ENCODE measurements around the gene CCNI2. TPM values are rescaled to one million over a fixed set of nuclear protein-coding genes. Genes with fewer than 3 reads are reported as not detected.

CCNI2 gene
- total RNA-seq, 1 donor from 2014 or later, result 1.4 TPM

- Mint-ChIP-seq H3K27me3 (peaks cover 10% of the 10 kb centered on the region), H3K9me3 (no peaks in the 10 kb centered on the region), H3K36me3 (no peaks in the 10 kb centered on the region), H3K4me1 (ENCODE audit: unreplicated experiment) (peaks cover 29% of the 10 kb centered on the region), H3K27ac (no peak overlapping the region), H3K4me3 (peak overlapping the region; percentile 59)
- no peak for TF ChIP-seq CTCF (conservative IDR thresholded peaks at IDR 0.05)
- no peak for DNase-seq (ENCODE audit: extremely low spot score, unreplicated experiment)
Measured at GRCh38 chr5:132773601-132774355, 26.6 kb downstream of the CCNI2 start.

DNA sequence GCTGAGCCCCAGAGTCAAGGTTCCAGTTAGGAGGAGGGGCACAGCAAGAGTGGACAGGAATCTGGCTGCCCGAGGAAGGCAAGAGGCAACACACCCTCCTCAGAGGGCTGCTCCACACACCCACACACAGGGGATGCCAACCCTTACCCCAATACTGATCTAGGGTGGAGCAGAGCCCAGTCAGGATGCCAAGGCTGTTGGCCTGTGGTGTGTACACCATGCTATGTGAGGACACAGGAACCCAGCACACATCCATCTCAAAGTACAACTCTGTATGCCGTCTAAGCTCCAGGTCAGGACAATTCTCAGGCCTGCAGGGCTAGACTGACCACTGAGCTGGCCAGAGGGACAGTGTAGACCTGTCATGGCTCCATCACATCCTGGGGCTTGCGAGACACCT is 27.2 kb downstream of the CCNI2 start:
- Mint-ChIP-seq H3K27me3 (peaks cover 15% of the 10 kb centered on the region), H3K27ac (no peak overlapping the region), H3K36me3 (no peaks in the 10 kb centered on the region), H3K4me1 (ENCODE audit: unreplicated experiment) (peaks cover 29% of the 10 kb centered on the region), H3K9me3 (no peaks in the 10 kb centered on the region), H3K4me3 (peak overlapping the region; percentile 80)
- no peak for DNase-seq (ENCODE audit: extremely low spot score, unreplicated experiment)
- TF ChIP-seq CTCF (conservative IDR thresholded peaks at IDR 0.05), result no peak

DNA sequence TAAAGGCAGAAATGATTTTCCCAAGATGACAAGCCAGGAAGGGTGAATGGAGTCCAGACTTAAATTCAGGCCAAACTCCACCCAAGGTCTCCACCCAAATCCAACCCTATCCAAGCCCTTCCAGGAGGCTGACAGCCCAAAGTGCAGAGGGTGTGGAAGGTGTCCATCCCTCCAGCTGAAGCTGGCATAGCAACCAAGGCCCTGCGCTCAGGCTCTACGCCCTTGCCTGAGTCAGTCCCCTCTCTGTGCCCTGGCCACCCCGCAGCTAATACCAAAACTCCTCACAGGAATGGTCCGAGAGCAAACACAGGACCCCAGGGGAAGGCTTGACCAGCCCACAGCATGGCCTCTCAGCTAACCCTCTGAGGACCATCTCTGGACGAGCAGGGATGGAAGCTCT is 27.7 kb downstream of the CCNI2 start:
- peaks cover 19% of the 10 kb centered on the region for H3K27me3 Mint-ChIP-seq
- peaks cover 29% of the 10 kb centered on the region for H3K4me1 Mint-ChIP-seq (ENCODE audit: unreplicated experiment)
- no peaks in the 10 kb centered on the region for H3K36me3 Mint-ChIP-seq
- no peak for DNase-seq (ENCODE audit: extremely low spot score, unreplicated experiment)
- TF ChIP-seq CTCF (conservative IDR thresholded peaks at IDR 0.05), result no peak
- H3K27ac Mint-ChIP-seq, result peak overlapping the region; percentile 75
- H3K9me3 Mint-ChIP-seq, result no peaks in the 10 kb centered on the region
- peak overlapping the region; percentile 80 for H3K4me3 Mint-ChIP-seq

DNA sequence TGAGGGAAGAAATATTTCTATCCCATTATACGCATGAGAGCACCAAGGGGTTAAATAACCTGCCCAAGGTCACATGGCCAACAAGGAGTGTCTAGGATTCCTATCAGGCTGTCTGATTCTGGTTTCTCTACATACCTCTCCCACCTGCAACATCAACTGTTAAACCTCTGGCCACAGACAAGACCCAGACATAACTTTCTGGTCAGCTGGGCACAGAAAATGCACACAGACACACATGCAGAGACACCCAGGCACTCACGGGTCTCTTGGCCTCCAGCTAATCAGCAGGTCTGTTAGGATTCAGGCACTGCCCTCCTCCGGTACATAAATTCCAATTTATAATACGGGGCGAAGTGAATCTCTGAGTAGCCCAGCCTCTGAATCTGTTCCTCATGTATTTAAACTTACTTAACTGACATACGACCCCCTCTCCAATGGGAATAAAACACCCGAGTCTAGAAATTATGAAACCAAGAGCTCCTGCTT is 28.3 kb downstream of the CCNI2 start:
- Mint-ChIP-seq H3K27ac (peak overlapping the region; percentile 75), H3K36me3 (no peaks in the 10 kb centered on the region), H3K4me1 (ENCODE audit: unreplicated experiment) (peaks cover 29% of the 10 kb centered on the region), H3K27me3 (peaks cover 21% of the 10 kb centered on the region), H3K4me3 (peak overlapping the region; percentile 80), H3K9me3 (no peaks in the 10 kb centered on the region)
- TF ChIP-seq CTCF (conservative IDR thresholded peaks at IDR 0.05), result no peak
- no peak for DNase-seq (ENCODE audit: extremely low spot score, unreplicated experiment)

- H3K27ac Mint-ChIP-seq, result peak overlapping the region; percentile 75
Measured at GRCh38 chr5:132776131-132776937, 29.1 kb downstream of the CCNI2 start.

More at GRCh38 chr5:132776131-132776937, 29.1 kb downstream of the CCNI2 start:
- Mint-ChIP-seq H3K27me3 (peaks cover 26% of the 10 kb centered on the region), H3K4me3 (peak overlapping the region; percentile 80), H3K9me3 (no peaks in the 10 kb centered on the region), H3K4me1 (ENCODE audit: unreplicated experiment) (peaks cover 23% of the 10 kb centered on the region), H3K36me3 (no peaks in the 10 kb centered on the region)
- no peak for DNase-seq (ENCODE audit: extremely low spot score, unreplicated experiment)
- peak; percentile 53 for TF ChIP-seq CTCF (conservative IDR thresholded peaks at IDR 0.05)
